ENCODE measurements around the gene ABTB1. TPM values are rescaled to one million over a fixed set of nuclear protein-coding genes. Genes with fewer than 3 reads are reported as not detected.

ABTB1 gene
- total RNA-seq, 1 donor from 2014 or later = 5.8 TPM

DNA sequence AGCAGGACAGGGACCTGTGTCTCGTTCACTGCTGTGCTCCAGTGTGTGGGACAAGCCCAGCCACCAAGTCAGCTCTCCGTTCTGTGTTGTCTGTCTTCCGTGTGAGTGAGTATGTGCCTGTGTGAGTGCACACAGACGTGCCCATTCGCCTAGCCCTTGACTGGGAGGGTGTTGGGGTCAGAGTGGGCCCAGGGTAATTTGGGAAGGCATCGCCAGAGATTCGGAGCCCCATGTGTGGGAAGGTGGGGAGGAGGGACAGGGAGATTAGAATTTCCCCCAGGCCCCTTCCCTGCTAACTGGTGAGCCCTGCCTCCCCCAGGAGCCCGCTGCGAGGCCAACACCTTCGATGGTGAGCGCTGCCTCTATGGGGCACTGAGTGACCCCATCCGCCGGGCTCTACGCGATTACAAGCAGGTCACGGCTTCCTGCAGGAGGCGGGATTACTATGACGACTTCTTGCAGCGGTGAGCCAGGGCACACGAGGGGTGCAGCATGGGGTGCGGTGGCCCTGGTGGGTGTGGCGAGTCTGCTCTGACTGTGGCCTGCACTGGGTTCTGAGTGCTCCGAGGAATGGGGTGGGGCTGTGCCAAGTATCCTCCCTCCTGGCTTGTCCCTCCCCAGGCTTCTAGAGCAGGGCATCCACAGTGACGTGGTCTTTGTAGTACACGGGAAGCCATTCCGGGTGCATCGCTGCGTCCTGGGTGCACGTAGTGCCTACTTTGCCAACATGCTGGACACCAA, 3.1 kb downstream of the ABTB1 start:
- FAIRE-seq (peak; percentile 23), DNase-seq (ENCODE audit: low read depth) (no peak)
- Histone ChIP-seq H3K27me3 (ENCODE audit: control insufficient read depth, insufficient read depth, low read length) (no peaks in the 10 kb centered on the region), H3K4me3 (ENCODE audit: low read depth, low read length) (no peak overlapping the region), H3K36me3 (ENCODE audit: control insufficient read depth, insufficient read depth, low read length) (no peaks in the 10 kb centered on the region)
- TF ChIP-seq, protein P1, sequence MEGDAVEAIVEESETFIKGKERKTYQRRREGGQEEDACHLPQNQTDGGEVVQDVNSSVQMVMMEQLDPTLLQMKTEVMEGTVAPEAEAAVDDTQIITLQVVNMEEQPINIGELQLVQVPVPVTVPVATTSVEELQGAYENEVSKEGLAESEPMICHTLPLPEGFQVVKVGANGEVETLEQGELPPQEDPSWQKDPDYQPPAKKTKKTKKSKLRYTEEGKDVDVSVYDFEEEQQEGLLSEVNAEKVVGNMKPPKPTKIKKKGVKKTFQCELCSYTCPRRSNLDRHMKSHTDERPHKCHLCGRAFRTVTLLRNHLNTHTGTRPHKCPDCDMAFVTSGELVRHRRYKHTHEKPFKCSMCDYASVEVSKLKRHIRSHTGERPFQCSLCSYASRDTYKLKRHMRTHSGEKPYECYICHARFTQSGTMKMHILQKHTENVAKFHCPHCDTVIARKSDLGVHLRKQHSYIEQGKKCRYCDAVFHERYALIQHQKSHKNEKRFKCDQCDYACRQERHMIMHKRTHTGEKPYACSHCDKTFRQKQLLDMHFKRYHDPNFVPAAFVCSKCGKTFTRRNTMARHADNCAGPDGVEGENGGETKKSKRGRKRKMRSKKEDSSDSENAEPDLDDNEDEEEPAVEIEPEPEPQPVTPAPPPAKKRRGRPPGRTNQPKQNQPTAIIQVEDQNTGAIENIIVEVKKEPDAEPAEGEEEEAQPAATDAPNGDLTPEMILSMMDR (IDR thresholded peaks at IDR 0.05; ENCODE audit: insufficient read depth, low read length, severe bottlenecking) = no peak

DNA sequence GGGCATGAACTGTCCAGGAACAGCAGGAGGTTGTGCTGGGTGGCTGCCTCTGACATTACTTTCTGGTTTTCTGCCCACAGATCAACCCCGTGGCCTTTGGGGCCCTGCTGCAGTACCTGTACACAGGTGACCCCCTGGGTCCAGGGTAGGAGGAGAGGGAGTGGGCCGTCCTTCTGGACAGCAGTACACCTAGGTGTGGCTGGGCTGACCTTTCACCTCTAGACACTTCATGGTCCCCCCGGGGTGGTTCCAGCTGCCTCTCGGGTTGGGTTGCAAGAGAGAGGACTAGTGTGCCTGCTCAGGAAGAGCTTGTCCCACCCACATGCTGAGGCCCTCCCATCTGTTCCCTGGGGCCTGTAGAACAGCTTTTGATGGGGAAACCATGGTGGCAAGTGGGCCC, 3.7 kb downstream of the ABTB1 start:
- Histone ChIP-seq H3K27me3 (ENCODE audit: control insufficient read depth, insufficient read depth, low read length) (no peaks in the 10 kb centered on the region), H3K36me3 (ENCODE audit: control insufficient read depth, insufficient read depth, low read length) (no peaks in the 10 kb centered on the region), H3K4me3 (ENCODE audit: low read depth, low read length) (no peak overlapping the region)
- FAIRE-seq (no peak), DNase-seq (ENCODE audit: low read depth) (no peak)
- TF ChIP-seq, protein P1 (IDR thresholded peaks at IDR 0.05; ENCODE audit: insufficient read depth, low read length, severe bottlenecking) = no peak

DNA sequence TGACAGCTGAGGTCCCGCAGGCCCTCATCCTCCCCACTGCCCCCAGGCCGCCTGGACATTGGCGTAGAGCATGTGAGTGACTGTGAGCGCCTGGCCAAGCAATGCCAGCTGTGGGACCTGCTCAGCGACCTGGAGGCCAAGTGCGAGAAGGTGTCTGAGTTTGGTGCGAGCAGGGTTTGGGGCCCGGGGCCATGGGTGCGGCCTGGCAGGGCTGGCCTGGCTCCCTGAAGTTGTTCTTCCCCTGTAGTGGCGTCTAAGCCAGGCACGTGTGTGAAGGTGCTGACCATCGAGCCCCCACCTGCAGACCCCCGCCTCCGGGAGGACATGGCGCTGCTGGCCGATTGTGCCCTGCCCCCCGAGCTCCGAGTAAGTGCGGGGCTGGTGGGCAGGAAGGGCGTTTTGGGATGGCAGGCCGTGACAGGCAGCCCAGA, 4.2 kb downstream of the ABTB1 start:
- no peak for DNase-seq (ENCODE audit: low read depth)
- H3K27me3 ChIP-seq (ENCODE audit: control insufficient read depth, insufficient read depth, low read length) = no peaks in the 10 kb centered on the region
- TF ChIP-seq, protein P1 (IDR thresholded peaks at IDR 0.05; ENCODE audit: insufficient read depth, low read length, severe bottlenecking) = no peak
- no peaks in the 10 kb centered on the region for H3K36me3 ChIP-seq (ENCODE audit: control insufficient read depth, insufficient read depth, low read length)
- no peak overlapping the region for H3K4me3 ChIP-seq (ENCODE audit: low read depth, low read length)
- no peak for FAIRE-seq

DNA sequence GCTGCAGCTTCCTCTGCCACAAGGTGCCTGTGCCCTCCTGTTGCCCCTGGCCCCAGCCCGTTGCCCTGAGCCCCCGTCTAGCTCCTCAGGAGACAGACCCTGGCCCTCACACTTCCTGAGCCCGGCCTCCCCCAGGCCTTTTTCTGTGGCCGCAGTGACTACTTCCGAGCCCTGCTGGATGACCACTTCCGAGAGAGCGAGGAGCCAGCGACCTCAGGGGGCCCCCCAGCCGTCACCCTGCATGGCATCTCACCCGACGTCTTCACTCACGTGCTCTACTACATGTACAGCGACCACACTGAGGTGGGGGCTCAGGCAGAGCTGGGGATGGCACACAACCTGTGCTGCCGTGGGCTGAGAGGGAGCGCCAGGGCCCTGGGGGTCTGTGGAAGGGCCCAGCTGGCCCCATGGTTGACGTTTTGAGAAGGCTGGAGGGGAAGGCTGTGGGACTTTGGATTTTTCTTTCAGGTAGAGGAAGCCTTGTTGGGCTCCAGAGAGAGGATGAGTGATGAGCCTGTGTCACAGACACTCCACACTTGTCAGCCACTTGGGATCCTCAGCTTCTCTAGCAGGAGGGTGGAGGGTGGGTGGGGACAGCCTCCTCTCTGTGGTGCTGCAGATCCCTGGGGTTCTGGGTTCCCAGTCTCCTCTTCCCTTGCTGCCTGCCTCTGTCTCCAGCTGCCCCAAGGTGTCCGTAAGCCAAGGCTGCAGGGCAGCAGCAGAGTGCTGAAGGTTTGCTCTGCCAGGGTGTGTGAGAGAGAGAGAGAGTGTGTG, 5.0 kb downstream of the ABTB1 start:
- no peak overlapping the region for H3K4me3 ChIP-seq (ENCODE audit: low read depth, low read length)
- no peak for DNase-seq (ENCODE audit: low read depth)
- TF ChIP-seq, protein P1 (IDR thresholded peaks at IDR 0.05; ENCODE audit: insufficient read depth, low read length, severe bottlenecking) = no peak
- H3K36me3 ChIP-seq (ENCODE audit: control insufficient read depth, insufficient read depth, low read length) = no peaks in the 10 kb centered on the region
- no peaks in the 10 kb centered on the region for H3K27me3 ChIP-seq (ENCODE audit: control insufficient read depth, insufficient read depth, low read length)
- no peak for FAIRE-seq

DNA sequence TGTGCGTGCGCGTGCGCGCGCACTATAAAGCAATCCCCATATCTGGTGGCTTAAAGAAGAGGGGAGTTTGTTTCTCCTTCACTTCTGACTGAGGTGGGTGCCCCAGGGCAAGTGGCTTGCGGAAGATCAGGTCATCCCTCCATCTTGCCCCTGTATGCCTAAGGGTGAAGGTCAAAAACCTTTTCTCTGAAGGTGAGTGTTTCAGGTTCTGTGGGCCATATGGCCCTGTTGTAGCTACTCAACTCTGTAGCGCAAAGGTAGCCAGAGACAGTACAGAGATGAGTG, 5.5 kb downstream of the ABTB1 start:
- no peak for DNase-seq (ENCODE audit: low read depth)
- H3K36me3 ChIP-seq (ENCODE audit: control insufficient read depth, insufficient read depth, low read length) = no peaks in the 10 kb centered on the region

More for the DNA sequence above, 5.5 kb downstream of the ABTB1 start:
- Histone ChIP-seq H3K27me3 (ENCODE audit: control insufficient read depth, insufficient read depth, low read length) (no peaks in the 10 kb centered on the region), H3K4me3 (ENCODE audit: low read depth, low read length) (no peak overlapping the region)
- no peak for FAIRE-seq
- TF ChIP-seq, protein P1 (IDR thresholded peaks at IDR 0.05; ENCODE audit: insufficient read depth, low read length, severe bottlenecking) = no peak
